KOPT-K1 (cell line): ENCODE results near the gene UBAP1L.
A peak's percentile ranks its signal among the peaks of the same experiment; 100 is the strongest.
"Not testable (repeated sequence)": the region's sequence is repeated elsewhere in the genome, so short reads cannot be mapped to it uniquely, and the experiment has no call there.

ENCODE experiments used
- H3K27ac ChIP-seq: fragments of 200-600 bp; sonication (generic); 2 replicates; pipeline ENCODE4 v1.5.1; 2016; ENCODE audit warnings: antibody characterized with exemption, mild to moderate bottlenecking, low read depth, low read length; ENCODE audit not compliant: poor library complexity, severe bottlenecking
- H3K36me3 ChIP-seq: fragments of 200-600 bp; sonication (generic); 2 replicates; pipeline ENCODE4 v1.5.1; 2017; ENCODE audit warnings: antibody characterized with exemption, mild to moderate bottlenecking, low read length, moderate library complexity; ENCODE audit not compliant: insufficient read depth
- H3K9me3 ChIP-seq: fragments of 200-600 bp; sonication (generic); 2 replicates; pipeline ENCODE4 v1.5.1; 2017; ENCODE audit warnings: antibody characterized with exemption, low read length, mild to moderate bottlenecking; ENCODE audit not compliant: insufficient read depth, poor library complexity, severe bottlenecking

Gene UBAP1L

GRCh38 chr15:65056106-65056505, 58.9 kb downstream of the UBAP1L start:
- Histone ChIP-seq H3K27ac (peak overlapping the region; percentile 40), H3K9me3 (no peaks in the 10 kb centered on the region), H3K36me3 (no peaks in the 10 kb centered on the region)

GRCh38 chr15:65055201-65055870, 59.7 kb downstream of the UBAP1L start:
- H3K27ac ChIP-seq: peak overlapping the region; percentile 40
- H3K36me3 ChIP-seq: no peaks in the 10 kb centered on the region
- no peaks in the 10 kb centered on the region for H3K9me3 ChIP-seq

- Histone ChIP-seq H3K9me3 (no peaks in the 10 kb centered on the region), H3K36me3 (no peaks in the 10 kb centered on the region), H3K27ac (peak overlapping the region; percentile 40)
Observed at GRCh38 chr15:65054333-65055200, 60.4 kb downstream of the UBAP1L start.

- Histone ChIP-seq H3K36me3 (no peaks in the 10 kb centered on the region), H3K9me3 (no peaks in the 10 kb centered on the region), H3K27ac (no peak overlapping the region)
Observed at GRCh38 chr15:65052956-65053355, 62.0 kb downstream of the UBAP1L start.

GRCh38 chr15:65051266-65051665, 63.7 kb downstream of the UBAP1L start:
- no peak overlapping the region for H3K27ac ChIP-seq
- H3K36me3 ChIP-seq: no peaks in the 10 kb centered on the region
- H3K9me3 ChIP-seq: no peaks in the 10 kb centered on the region

GRCh38 chr15:65050270-65050669, 64.7 kb downstream of the UBAP1L start:
- Histone ChIP-seq H3K27ac (no peak overlapping the region), H3K36me3 (no peaks in the 10 kb centered on the region)

GRCh38 chr15:65049418-65049840, 65.6 kb downstream of the UBAP1L start:
- Histone ChIP-seq H3K9me3 (no peaks in the 10 kb centered on the region), H3K27ac (no peak overlapping the region), H3K36me3 (no peaks in the 10 kb centered on the region)

More at GRCh38 chr15:65050270-65050669, 64.7 kb downstream of the UBAP1L start:
- no peaks in the 10 kb centered on the region for H3K9me3 ChIP-seq

- Histone ChIP-seq H3K9me3 (no peaks in the 10 kb centered on the region), H3K27ac (no peak overlapping the region), H3K36me3 (no peaks in the 10 kb centered on the region)
Observed at GRCh38 chr15:65048241-65048640, 66.8 kb downstream of the UBAP1L start.

GRCh38 chr15:65044724-65045481, 70.1 kb downstream of the UBAP1L start, which contains the start of gene SLC51B:
Gene SLC51B (plus strand): TSS chr15:65045387. CDS start chr15:65050005, 4,618 bp downstream.
- Histone ChIP-seq H3K36me3 (no peaks in the 10 kb centered on the region), H3K27ac (no peak within 1 kb of the TSS), H3K9me3 (no peaks in the 10 kb centered on the region)

GRCh38 chr15:65044218-65044617, 70.8 kb downstream of the UBAP1L start:
- not testable (repeated sequence) for H3K27ac ChIP-seq, H3K36me3 ChIP-seq, H3K9me3 ChIP-seq

- Histone ChIP-seq H3K27ac (no peak overlapping the region), H3K9me3 (no peaks in the 10 kb centered on the region), H3K36me3 (no peaks in the 10 kb centered on the region)
Observed at GRCh38 chr15:65042776-65043327, 72.1 kb downstream of the UBAP1L start.
